Measurements from ENCODE around the gene GPR18.

Gene GPR18, protein sequence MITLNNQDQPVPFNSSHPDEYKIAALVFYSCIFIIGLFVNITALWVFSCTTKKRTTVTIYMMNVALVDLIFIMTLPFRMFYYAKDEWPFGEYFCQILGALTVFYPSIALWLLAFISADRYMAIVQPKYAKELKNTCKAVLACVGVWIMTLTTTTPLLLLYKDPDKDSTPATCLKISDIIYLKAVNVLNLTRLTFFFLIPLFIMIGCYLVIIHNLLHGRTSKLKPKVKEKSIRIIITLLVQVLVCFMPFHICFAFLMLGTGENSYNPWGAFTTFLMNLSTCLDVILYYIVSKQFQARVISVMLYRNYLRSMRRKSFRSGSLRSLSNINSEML

DNA sequence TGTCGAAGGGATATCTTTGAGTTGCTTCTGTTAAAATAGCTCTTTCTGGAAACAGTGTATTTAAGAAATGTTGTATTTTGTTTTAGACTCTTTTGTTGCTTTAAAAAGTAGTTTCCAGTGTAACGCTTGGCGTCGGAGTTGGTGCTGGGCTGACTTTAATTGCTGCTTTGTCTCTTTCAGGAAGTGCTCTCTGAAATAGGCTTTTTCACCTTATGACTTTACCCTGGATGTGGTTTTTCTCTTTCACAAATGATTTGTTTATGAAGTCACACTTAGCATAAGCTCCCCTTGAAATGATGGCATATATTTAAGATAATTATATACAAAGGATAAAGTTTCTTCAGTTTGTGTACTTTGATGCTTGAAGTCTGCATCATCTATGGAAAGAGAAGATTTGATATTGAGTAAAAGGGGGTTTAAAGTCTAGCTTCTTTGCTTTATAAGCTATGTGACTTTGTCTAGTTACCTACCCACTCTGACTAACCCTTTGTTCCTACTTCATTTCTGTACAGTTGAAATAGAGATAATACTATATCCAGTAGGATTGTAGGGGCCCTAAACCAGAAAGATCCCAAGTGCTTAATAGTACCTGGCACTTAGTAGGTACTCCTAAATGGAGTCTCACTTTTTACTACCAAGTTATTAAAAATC, at the start of gene GPR18:
GPR18 (minus strand) TSS at position 170 of the 651 bp plus-strand sequence. CDS start 2,507 bp downstream, outside the sequence.
- no peak for DNase-seq

- no peak for DNase-seq
Measured at GRCh38 chr13:99307648-99308339, 49.6 kb upstream of the GPR18 start.

DNA sequence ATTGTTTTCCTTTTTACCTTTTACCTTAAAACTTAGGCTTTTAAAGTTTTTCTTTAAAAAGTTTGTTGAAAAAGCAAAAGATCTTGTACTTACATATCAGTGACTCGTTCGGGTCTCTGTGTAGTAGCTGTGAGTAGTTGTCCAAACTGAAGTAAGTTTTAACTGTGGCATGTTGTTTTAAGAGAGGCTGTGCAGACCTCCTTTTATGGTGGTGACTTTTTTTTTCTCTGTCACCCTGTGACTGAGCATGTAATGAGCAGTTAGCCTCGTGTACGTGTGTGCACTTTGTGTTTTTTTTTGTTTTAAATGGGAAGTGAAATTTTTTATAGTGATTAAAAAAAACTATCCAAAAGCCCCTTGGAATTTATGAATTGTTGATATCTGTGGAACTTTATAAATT, 49.1 kb upstream of the GPR18 start, which contains the start of gene GPR183:
GPR183 (minus strand) TSS at position 153 of the 400 bp plus-strand sequence. CDS start 11,254 bp downstream, outside the sequence.
- peak; percentile 16 for DNase-seq

GRCh38 chr13:99305566-99305965, 47.4 kb upstream of the GPR18 start:
- no peak for DNase-seq

- DNase-seq, result no peak
Measured at GRCh38 chr13:99305158-99305557, 47.0 kb upstream of the GPR18 start.

- no peak for DNase-seq
Measured at GRCh38 chr13:99304541-99304940, 46.4 kb upstream of the GPR18 start.

GRCh38 chr13:99303863-99304521, 45.8 kb upstream of the GPR18 start:
- DNase-seq, result peak; percentile 26

- DNase-seq, result no peak
Measured at GRCh38 chr13:99302637-99303505, 44.7 kb upstream of the GPR18 start.

- no peak for DNase-seq
Measured at GRCh38 chr13:99301913-99302636, 43.9 kb upstream of the GPR18 start.

- DNase-seq, result no peak
Measured at GRCh38 chr13:99301056-99301838, 43.1 kb upstream of the GPR18 start.

- DNase-seq, result no peak
Measured at GRCh38 chr13:99299920-99300341, 41.8 kb upstream of the GPR18 start.

DNA sequence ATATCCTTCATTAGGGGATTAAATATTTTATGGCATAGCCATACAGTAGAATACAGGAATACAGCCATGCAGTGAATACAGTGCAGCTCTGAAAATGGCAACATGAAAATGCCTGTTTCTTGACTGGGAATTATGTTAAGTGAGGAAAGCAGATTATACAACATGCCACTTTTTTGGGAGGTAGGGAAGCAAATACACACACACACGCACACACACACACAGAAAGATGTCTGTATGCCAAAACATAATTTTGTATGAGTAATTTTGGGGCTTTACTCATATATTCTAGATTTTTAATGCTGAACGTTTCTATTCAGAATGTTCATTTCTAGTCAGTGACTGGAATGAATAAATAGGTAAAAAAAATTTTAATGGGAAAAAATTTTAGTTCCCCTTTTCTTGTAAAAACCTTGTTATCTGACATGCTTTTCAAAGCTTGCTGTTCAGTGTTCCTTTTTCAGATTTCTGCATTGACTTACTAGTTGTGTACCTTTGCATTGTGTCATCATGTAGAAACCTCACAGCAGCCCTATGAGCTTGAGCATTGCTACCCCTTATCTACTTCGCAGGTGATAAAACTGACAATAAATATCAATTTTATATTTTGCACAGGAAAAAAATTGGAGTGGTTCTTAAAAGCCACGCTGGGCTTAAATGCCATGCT, 41.2 kb upstream of the GPR18 start:
- no peak for DNase-seq

GRCh38 chr13:99298056-99298455, 39.9 kb upstream of the GPR18 start:
- no peak for DNase-seq

DNA sequence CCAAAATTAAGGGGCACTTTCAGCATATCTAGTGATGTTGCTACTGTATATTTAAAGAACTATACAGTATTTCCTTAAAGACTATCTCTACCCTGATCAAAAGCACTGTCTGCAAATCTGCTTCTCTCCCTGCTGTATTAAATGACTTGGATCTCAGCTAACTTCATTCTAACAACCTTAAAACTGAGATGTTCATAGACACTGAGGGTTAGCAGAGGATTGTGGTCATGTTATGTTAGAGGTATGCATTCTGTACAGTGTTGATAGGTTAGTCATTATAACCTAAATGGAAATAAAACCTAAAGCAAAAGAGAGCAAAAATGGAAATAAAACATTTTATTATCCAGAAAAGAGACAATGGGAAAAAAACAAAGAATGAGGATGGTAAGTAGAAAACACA, 39.2 kb upstream of the GPR18 start:
- DNase-seq, result no peak

- DNase-seq, result no peak
Measured at GRCh38 chr13:99296398-99296797, 38.2 kb upstream of the GPR18 start.

DNA sequence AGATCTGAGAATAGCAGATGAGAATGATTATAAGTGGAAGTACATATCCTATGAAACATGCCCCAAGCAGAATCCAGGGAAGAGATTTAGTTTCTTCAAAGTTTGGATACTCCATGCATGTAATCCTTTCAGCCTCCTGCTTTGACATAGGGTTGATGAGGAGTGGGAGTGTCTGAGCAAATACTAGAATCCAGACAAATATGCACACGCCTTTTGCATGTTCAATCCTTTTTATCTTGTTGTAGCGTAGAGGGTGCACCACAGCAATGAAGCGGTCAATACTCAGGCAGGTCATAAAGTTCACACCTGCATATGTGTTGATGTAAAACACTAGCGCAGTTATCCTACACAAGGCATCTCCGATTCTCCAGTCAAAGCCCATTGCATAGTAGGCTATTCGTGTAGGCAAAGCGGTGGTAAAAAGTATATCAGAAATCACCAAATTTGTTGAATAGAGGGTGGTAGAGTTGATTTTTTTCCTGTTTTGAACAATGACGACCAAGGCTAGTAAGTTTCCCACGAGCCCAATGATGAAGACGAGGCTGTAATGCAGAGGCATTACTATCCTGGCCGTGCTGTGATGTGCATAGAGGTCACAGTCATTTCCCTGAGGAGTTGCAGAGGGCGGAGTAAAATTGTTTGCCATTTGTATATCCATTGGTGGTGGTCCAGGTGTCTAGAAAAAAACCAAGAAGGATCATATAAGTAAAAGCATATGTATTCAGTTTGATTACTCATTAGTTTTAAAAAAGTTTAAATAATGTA, 37.5 kb upstream of the GPR18 start:
- no peak for DNase-seq

DNA sequence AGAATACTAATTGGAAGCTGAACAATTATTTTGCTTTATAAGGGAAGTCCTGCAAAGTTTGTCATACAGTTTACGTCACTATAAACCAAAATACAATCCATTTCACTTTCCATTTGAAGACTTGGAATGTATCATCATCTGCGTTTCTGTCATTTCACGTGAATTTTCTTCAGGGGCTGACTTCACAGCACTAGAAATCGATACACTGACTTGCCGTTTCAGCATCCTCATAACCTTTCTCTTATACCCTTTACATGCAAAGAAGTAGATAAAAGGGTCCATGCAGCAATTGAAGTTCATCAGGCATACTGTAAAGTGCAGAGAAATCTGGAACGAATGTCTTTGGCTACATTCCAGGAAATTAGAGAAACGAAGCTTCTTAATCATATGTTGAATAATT, 36.8 kb upstream of the GPR18 start:
- no peak for DNase-seq

GRCh38 chr13:99294198-99294597, 36.0 kb upstream of the GPR18 start:
- no peak for DNase-seq

DNA sequence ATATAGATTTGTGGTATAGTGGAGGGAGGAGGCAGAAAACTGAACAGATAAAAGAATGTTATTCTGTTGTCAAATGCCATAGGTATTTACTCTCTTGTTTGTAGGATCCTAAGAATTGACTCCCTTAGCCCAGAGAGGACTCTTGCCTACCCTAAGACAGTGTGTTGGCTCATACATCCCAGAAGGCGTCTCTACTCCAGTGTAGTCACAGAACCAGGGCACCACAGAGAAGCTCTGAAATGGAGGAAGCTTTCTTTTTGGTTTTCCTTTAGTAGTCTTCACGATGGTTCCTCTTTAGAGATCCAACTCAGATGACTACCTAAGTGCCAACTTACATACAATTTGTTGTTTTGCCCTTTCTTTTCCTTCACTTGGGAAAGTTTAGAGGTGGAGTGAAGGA, 35.0 kb upstream of the GPR18 start:
- peak; percentile 15 for DNase-seq
